Smooth muscle cell (in vitro differentiated cells): ENCODE measurements around the gene DACH1. TPM values are rescaled to one million over a fixed set of nuclear protein-coding genes. Genes with fewer than 3 reads are reported as not detected.

Source experiments
- DNase-seq: peaks from one replicate; lab custom pipeline; 2025; ENCODE audit not compliant: unreplicated experiment; lab: John Stamatoyannopoulos, UW
- H2AFZ ChIP-seq: fragments of 200-600 bp; sonication (generic); 2 replicates; pipeline ENCODE4 v1.6.0; 2016; ENCODE audit warnings: antibody characterized with exemption, low read depth, mild to moderate bottlenecking
- H3F3A ChIP-seq: fragments of 200-600 bp; sonication (generic); 2 replicates; pipeline ENCODE4 v1.6.0; 2017; ENCODE audit warnings: antibody characterized with exemption, low read depth
- H3K27ac ChIP-seq: fragments of 200-600 bp; sonication (generic); 2 replicates; pipeline ENCODE4 v1.5.1; 2016; ENCODE audit warnings: low read depth, mild to moderate bottlenecking
- H3K27me3 ChIP-seq: fragments of 200-600 bp; sonication (generic); 2 replicates; pipeline ENCODE4 v1.6.1; 2016; ENCODE audit warnings: low read depth, mild to moderate bottlenecking
- H3K36me3 ChIP-seq: fragments of 200-600 bp; sonication (generic); 2 replicates; pipeline ENCODE4 v1.5.1; 2016; ENCODE audit warnings: low read depth
- H3K4me1 ChIP-seq: fragments of 200-600 bp; sonication (generic); 2 replicates; pipeline ENCODE4 v1.5.1; 2016; ENCODE audit warnings: low read depth
- H3K4me2 ChIP-seq: fragments of 200-600 bp; sonication (generic); 2 replicates; pipeline ENCODE4 v1.6.0; 2016; ENCODE audit warnings: mild to moderate bottlenecking
- H3K4me3 ChIP-seq: fragments of 200-600 bp; sonication (generic); 2 replicates; pipeline ENCODE4 v1.5.1; 2016; ENCODE audit warnings: mild to moderate bottlenecking
- H3K79me2 ChIP-seq: fragments of 200-600 bp; sonication (generic); 2 replicates; pipeline ENCODE4 v1.6.0; 2016; ENCODE audit warnings: low read depth, mild to moderate bottlenecking
- H3K9ac ChIP-seq: fragments of 200-600 bp; sonication (generic); 2 replicates; pipeline ENCODE4 v1.6.0; 2016; ENCODE audit warnings: low read depth
- H3K9me3 ChIP-seq: fragments of 200-600 bp; sonication (generic); replicated peaks from 2 replicates; pipeline ENCODE4 v1.5.1; 2016; ENCODE audit warnings: low read depth
- H4K20me1 ChIP-seq: fragments of 200-600 bp; sonication (generic); 2 replicates; pipeline ENCODE4 v1.6.0; 2016; ENCODE audit warnings: low read depth
- WGBS: methylation state at CpG from one replicate; pipeline ENCODE4 v1.1.7; 2016; ENCODE audit warnings: low lambda C conversion rate; 5-methylcytosine and 5-hydroxymethylcytosine counted together
- polyA plus RNA-seq: library from polyadenylated mRNA; unstranded; fragments of >200 nt; fragmentation: Nextera tagmentation; extraction: Ambion mirVana; gene quantifications from 2 replicates; pipeline ENCODE4 v1.2.1, GENCODE V29; 2016
- total RNA-seq: library from RNA; depleted of rRNA; stranded (reverse); fragments of >200 nt; gene quantifications from 2 replicates; pipeline ENCODE4 v1.2.3, GENCODE V29; 2014
- TF ChIP-seq, protein P1 (sequence below): fragments of 200-600 bp; sonication (generic); IDR thresholded peaks from 2 replicates; pipeline ENCODE4 v1.5.1; 2017; ENCODE audit warnings: borderline replicate concordance, mild to moderate bottlenecking, antibody characterized with exemption; ENCODE audit not compliant: insufficient read depth, poor library complexity, severe bottlenecking

The DACH1 gene
- total and polyA plus RNA-seq, 2 experiments from 2014 or later, result 0.33 to 1.6 TPM

DNA sequence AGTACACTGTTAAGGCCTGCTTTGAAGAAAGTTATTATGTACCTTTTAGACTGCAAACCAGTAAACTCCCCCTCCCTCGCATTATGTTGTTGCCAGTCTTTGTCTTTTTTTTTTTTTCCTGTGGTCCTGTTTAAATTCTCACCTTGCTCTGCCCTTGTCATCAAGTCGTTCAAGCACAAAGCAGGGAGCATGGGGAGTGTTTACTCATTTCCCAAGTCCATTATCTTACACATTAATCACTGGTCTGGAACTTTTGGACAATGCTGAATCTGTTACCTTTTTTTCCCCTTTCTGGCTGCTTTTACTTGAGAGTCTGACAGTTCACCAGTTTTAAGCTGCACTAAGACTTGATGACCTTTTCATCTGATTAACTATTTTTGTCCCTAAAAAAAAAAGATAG is 108.2 kb downstream of the DACH1 start:
- Histone ChIP-seq H3K4me3 (no peak overlapping the region), H3K9ac (no peak overlapping the region), H3F3A (no peaks in the 10 kb centered on the region), H3K4me1 (peaks cover 20% of the 10 kb centered on the region), H3K27me3 (no peaks in the 10 kb centered on the region), H4K20me1 (no peaks in the 10 kb centered on the region), H3K36me3 (no peaks in the 10 kb centered on the region), H2AFZ (peak overlapping the region; percentile 66), H3K79me2 (no peaks in the 10 kb centered on the region), H3K4me2 (peak overlapping the region; percentile 5), H3K9me3 (no peaks in the 10 kb centered on the region), H3K27ac (no peak overlapping the region)
- no peak for DNase-seq
- 29% methylated on average over 2 of the region's 2 CpGs for WGBS
- TF ChIP-seq, protein P1, sequence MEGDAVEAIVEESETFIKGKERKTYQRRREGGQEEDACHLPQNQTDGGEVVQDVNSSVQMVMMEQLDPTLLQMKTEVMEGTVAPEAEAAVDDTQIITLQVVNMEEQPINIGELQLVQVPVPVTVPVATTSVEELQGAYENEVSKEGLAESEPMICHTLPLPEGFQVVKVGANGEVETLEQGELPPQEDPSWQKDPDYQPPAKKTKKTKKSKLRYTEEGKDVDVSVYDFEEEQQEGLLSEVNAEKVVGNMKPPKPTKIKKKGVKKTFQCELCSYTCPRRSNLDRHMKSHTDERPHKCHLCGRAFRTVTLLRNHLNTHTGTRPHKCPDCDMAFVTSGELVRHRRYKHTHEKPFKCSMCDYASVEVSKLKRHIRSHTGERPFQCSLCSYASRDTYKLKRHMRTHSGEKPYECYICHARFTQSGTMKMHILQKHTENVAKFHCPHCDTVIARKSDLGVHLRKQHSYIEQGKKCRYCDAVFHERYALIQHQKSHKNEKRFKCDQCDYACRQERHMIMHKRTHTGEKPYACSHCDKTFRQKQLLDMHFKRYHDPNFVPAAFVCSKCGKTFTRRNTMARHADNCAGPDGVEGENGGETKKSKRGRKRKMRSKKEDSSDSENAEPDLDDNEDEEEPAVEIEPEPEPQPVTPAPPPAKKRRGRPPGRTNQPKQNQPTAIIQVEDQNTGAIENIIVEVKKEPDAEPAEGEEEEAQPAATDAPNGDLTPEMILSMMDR, result no peak

- H2AFZ ChIP-seq, result no peak overlapping the region
- no peak overlapping the region for H3K9ac ChIP-seq
- WGBS, result 87% methylated on average over 7 of the region's 7 CpGs
- H3K4me1 ChIP-seq, result peaks cover 8% of the 10 kb centered on the region
- no peak overlapping the region for H3K4me3 ChIP-seq
- H3K36me3 ChIP-seq, result no peaks in the 10 kb centered on the region
- no peak for DNase-seq
- TF ChIP-seq, protein P1, result no peak
- H3F3A ChIP-seq, result no peaks in the 10 kb centered on the region
- no peaks in the 10 kb centered on the region for H3K79me2 ChIP-seq
- H3K4me2 ChIP-seq, result no peak overlapping the region
- H3K27ac ChIP-seq, result no peak overlapping the region
- H3K9me3 ChIP-seq, result no peaks in the 10 kb centered on the region
- no peaks in the 10 kb centered on the region for H4K20me1 ChIP-seq
- H3K27me3 ChIP-seq, result no peaks in the 10 kb centered on the region
Observed at GRCh38 chr13:71754407-71754974, 112.5 kb downstream of the DACH1 start.

DNA sequence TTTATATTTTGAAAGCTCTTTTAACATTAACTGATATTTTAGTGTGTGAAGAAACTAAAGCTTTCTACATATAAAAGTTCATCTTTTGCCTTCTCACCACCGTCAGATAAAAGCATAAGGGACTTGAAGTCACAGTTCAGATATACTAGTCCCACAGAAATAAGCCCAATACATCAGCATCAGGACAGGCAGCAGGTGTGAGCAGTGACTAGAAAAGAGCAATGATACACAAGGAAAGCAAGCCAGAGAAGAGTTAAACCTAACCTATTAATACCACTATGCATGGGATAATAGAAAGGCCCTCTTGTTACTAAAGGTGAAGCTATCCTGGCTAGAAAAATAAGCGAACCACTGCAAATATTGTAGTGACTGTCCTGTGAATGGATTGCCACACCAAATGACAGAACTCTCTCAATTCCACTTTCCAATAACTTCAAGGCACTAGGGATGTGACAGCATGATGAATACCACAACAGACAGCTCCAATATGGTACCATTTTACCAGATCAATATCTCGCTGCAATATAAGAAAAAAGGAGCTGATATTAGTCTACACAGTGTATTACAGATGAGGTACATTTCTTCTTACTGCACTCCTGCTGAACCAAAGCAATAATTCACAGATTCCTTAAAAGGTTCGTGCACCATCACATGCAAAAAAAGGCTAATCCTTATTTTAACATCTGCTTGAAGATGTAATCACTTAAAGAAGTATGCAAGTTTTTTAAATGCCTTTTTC is 114.1 kb downstream of the DACH1 start:
- H3K4me3 ChIP-seq, result no peak overlapping the region
- H3K27me3 ChIP-seq, result no peaks in the 10 kb centered on the region
- no peak overlapping the region for H3K4me2 ChIP-seq
- no peaks in the 10 kb centered on the region for H3K36me3 ChIP-seq
- H3F3A ChIP-seq, result no peaks in the 10 kb centered on the region
- H4K20me1 ChIP-seq, result no peaks in the 10 kb centered on the region
- H3K27ac ChIP-seq, result no peak overlapping the region
- TF ChIP-seq, protein P1, result no peak
- DNase-seq, result no peak
- H3K4me1 ChIP-seq, result no peaks in the 10 kb centered on the region
- H2AFZ ChIP-seq, result no peak overlapping the region
- no peaks in the 10 kb centered on the region for H3K79me2 ChIP-seq
- H3K9ac ChIP-seq, result no peak overlapping the region
- WGBS, result 92% methylated on average over 4 of the region's 4 CpGs
- H3K9me3 ChIP-seq, result no peaks in the 10 kb centered on the region
